Lung (tissue), 12 donors: ENCODE measurements around the gene RAB11FIP3. TPM values are rescaled to one million over a fixed set of nuclear protein-coding genes. Genes with fewer than 3 reads are reported as not detected.

Experiments used
- ATAC-seq: fragments of 200-7000 bp; cut with Tn5 transposase; one replicate; pipeline ENCODE4 v1.9.1; 2020; ENCODE audit warnings: moderate number of reproducible peaks; ENCODE audit not compliant: insufficient read depth, low FRiP score
- DNase-seq, 3 donors: peaks; one replicate each; pipeline ENCODE4 v3.0.0-alpha.2; 2013 to 2017
- H3K27ac ChIP-seq, 2 donors: one replicate each; pipeline ENCODE4 v1.5.1; 2013; ENCODE audit warnings: mild to moderate bottlenecking in 2 of 2, moderate library complexity in 2 of 2, control low read depth in 1 of 2, inconsistent platforms in 1 of 2, low read depth in 1 of 2, low read length in 1 of 2
- H3K27me3 ChIP-seq, 3 donors: one replicate each; pipeline ENCODE4 v1.5.1; 2013; ENCODE audit warnings: low read length in 2 of 3; ENCODE audit not compliant: control insufficient read depth in 3 of 3, insufficient read depth in 3 of 3
- H3K36me3 ChIP-seq, 4 donors: one replicate each; pipeline ENCODE4 v1.5.1; 2013; ENCODE audit warnings: low read length in 4 of 4, mild to moderate bottlenecking in 1 of 4, moderate library complexity in 1 of 4; ENCODE audit not compliant: control insufficient read depth in 4 of 4, insufficient read depth in 4 of 4
- H3K4me1 ChIP-seq, 5 donors: one replicate each; pipeline ENCODE4 v1.5.1; 2013; ENCODE audit warnings: low read length in 5 of 5, mild to moderate bottlenecking in 2 of 5, moderate library complexity in 1 of 5; ENCODE audit not compliant: control insufficient read depth in 5 of 5, insufficient read depth in 5 of 5
- H3K4me3 ChIP-seq: one replicate; pipeline ENCODE4 v1.5.1; 2013; ENCODE audit warnings: mild to moderate bottlenecking, control low read depth, moderate library complexity
- H3K9ac ChIP-seq, 2 donors: one replicate each; pipeline ENCODE4 v1.5.1; 2013; ENCODE audit warnings: low read length in 2 of 2, control low read depth in 1 of 2; ENCODE audit not compliant: insufficient read depth in 1 of 2
- H3K9me3 ChIP-seq, 4 donors: one replicate each; pipeline ENCODE4 v1.5.1; 2013; ENCODE audit warnings: low read length in 3 of 4, mild to moderate bottlenecking in 1 of 4, moderate library complexity in 1 of 4; ENCODE audit not compliant: control insufficient read depth in 4 of 4, insufficient read depth in 3 of 4
- CTCF ChIP-seq: IDR thresholded peaks from 2 replicates; pipeline ENCODE4 v1.5.1; 2012; ENCODE audit warnings: mild to moderate bottlenecking; ENCODE audit errors: control extremely low read depth, extremely low read depth
- WGBS, 2 donors: extraction: QIAGEN DNeasy Blood & Tissue Kit; methylation state at CpG; one replicate each; pipeline ENCODE4 v1.1.7; 2013; 5-methylcytosine and 5-hydroxymethylcytosine counted together
- polyA plus RNA-seq, 2 donors: library from polyadenylated mRNA; stranded (reverse); fragments of 200-250 nt; gene quantifications; one replicate each; pipeline ENCODE4 v1.2.1, GENCODE V29; 2013
- total RNA-seq, 2 donors: library from RNA; depleted of rRNA in 1 of 2; stranded (reverse); fragments of >200 nt in 1 of 2; gene quantifications; one replicate each; pipeline ENCODE4 v1.2.1, GENCODE V29; 2014 to 2021
- donor health status: control.
- donor health status: control.
- donor health status: Bipolar disorder and iron deficiency.
- donor health status: healthy.
- donor health status: DM: yes; HTN: yes; CAD: no.

Gene RAB11FIP3
- total and polyA plus RNA-seq, 4 donors, result 20.7 to 38.3 (median 21.5) TPM

- ATAC-seq (peak; percentile 6), DNase-seq (peak in 2 of 3 donors; percentile 23 to 41)
- no peak overlapping the region for H3K9ac ChIP-seq
- H3K4me3 ChIP-seq, result peak overlapping the region; percentile 71
- H3K9me3 ChIP-seq, result no peaks in the 10 kb centered on the region
- 1% methylated on average over 30 to 73 of the region's 73 CpGs for WGBS, 2 donors
- no peaks in the 10 kb centered on the region for H3K27me3 ChIP-seq
- H3K27ac ChIP-seq, result peak overlapping the region; percentile 61 to 75
- peaks cover 0 to 23% (median 4%) of the 10 kb centered on the region in 5 donors for H3K4me1 ChIP-seq
- no peak for TF ChIP-seq CTCF
- peaks cover 0 to 16% (median under 1%) of the 10 kb centered on the region in 4 donors for H3K36me3 ChIP-seq
Measured at GRCh38 chr16:381012-381788, 44.2 kb upstream of the RAB11FIP3 start.

DNA sequence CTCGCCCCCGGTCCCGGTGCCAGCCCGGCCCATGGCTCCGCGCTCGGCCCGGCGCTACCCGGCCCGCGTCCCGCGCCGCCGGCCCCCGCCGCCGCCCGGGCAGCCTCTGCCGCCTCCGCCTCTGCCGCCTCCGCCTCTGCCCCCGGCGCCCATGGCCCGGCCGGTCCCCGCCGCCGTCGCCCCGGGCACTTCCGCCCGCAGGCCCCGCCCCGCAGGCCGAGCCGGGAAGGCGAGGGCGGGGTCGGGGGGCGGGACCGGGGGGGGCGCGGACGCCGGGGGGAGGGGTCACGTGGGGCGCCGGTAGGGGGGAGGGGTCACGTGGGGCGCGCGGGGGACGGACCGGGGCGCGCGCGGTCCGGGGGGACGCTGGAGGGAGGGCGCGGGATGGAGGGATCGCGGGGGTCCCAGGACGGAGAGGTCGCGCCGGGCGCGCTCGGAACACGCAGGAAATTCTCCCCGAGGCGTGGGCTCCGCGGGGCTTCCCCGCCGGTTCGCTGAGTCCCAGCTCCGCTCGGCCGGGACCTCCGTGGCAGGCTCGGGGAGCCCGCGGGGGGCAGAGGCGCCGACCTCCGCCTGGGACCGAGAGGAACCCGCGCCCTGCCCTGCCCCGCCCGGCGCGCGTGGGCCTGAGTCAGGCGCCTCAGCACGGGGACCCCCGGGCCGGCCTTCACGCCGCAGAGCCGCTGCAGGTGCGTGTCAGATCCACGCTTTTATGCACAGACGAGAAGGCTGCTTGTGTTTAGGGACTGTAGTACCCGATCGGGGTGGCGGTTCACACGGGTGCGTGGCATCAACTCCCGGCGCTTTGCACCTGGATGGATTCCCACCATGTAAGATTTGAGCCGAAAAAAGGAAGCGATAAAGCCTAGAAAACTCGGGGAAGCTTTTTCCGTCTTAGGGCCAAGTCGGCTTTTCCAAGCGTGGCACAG is 43.4 kb upstream of the RAB11FIP3 start, which contains the start of gene PGAP6:
Gene PGAP6 (minus strand): TSS at position 190 of the 929 bp plus-strand sequence. CDS start 157 bp downstream, at position 33.
- no peak for TF ChIP-seq CTCF
- Histone ChIP-seq H3K4me3 (peak within 1 kb of the TSS; percentile 82), H3K9me3 (no peaks in the 10 kb centered on the region), H3K9ac (no peak within 1 kb of the TSS), H3K27me3 (no peaks in the 10 kb centered on the region), H3K4me1 (peaks cover 0 to 27% (median 4%) of the 10 kb centered on the region in 5 donors), H3K36me3 (peaks cover 0 to 8% (median 0%) of the 10 kb centered on the region in 4 donors), H3K27ac (peak within 1 kb of the TSS; percentile 80 to 82)
- 0% methylated on average over 35 to 120 of the region's 123 CpGs for WGBS, 2 donors
- DNase-seq (peak; percentile 48 to 71 (median 62)), ATAC-seq (peak; percentile 77)

DNA sequence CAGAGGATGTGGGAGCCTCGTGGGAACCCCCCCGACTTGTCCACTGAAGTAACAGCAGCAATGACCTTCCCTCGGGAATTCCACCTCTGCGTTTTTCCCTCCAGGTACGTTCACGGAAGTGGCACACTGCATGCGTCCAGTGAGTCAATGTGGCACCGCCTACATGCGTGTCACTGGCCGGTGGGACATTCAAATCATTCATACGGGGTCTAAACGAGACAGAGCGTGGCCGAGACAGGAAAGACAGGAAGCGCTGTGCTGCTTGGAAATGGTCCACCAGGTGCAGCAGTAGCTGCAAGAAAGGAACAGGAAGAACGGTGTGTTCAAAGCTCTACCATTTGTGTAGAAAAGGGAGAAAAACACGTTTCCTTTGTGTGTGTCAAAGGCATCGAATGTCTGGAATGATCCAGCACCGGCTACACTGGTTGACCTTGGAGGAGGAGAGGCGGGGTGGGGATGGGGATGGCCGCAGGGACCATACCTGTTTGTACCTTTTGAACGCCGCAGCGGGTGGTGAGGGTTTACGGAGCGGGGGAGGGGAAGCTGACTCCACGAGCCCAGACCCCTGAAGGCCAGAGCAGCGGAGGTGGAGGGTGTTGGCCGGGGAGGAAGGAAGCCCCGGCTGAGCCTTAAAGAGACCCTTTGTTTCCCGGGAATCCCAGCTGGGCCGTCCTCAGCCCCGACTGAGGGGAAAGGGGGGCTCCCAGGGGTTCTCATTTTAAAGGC is 42.0 kb upstream of the RAB11FIP3 start:
- ATAC-seq, result no peak
- Histone ChIP-seq H3K27me3 (no peaks in the 10 kb centered on the region), H3K36me3 (no peaks in the 10 kb centered on the region), H3K27ac (peak overlapping the region in 1 of 2 donors; percentile 18), H3K9me3 (no peaks in the 10 kb centered on the region), H3K4me3 (no peak overlapping the region), H3K4me1 (peaks cover 0 to 29% (median 4%) of the 10 kb centered on the region in 5 donors), H3K9ac (no peak overlapping the region)
- peak; percentile 40 to 58 (median 52) for DNase-seq
- no peak for TF ChIP-seq CTCF
- WGBS, 2 donors, result 16 to 20% methylated on average over 33 of the region's 33 CpGs
